ENCODE results near the gene TMEM260.

TMEM260 gene

GRCh38 chr14:56579345-56580220 is at the start of gene TMEM260:
TSS of gene TMEM260 (plus strand) at chr14:56579798. CDS start at chr14:56579915, 117 bp downstream.
- ChIA-PET POLR2A (interaction anchor here (0.6 kb wide), 1 partner anchor 12 kb away, joined by 3 read pairs; no protein-coding TSS in a partner anchor), CTCF (interaction anchor here (0.6 to 4.2 kb wide), 11 partner anchors 9 to 644 kb away, joined by 3 to 42 read pairs (median 3); no protein-coding TSS in a partner anchor)
- TF ChIP-seq CTCF (IDR thresholded peaks at IDR 0.05; ENCODE audit: control extremely low read depth, extremely low read depth, low read depth, missing control alignments), result peak; percentile 89
- DNase-seq (ENCODE audit: extremely low spot score), result peak; percentile 90

GRCh38 chr14:56532546-56532945 is 47.1 kb upstream of the TMEM260 start:
- DNase-seq (ENCODE audit: extremely low spot score), result no peak
- ChIA-PET POLR2A (no interaction called here), CTCF (interaction anchor here (2.0 kb wide), 1 partner anchor 41 kb away, joined by 6 read pairs; no protein-coding TSS in a partner anchor)
- no peak for TF ChIP-seq CTCF (IDR thresholded peaks at IDR 0.05; ENCODE audit: control extremely low read depth, extremely low read depth, low read depth, missing control alignments)

GRCh38 chr14:56534656-56535055 is 44.9 kb upstream of the TMEM260 start:
- DNase-seq (ENCODE audit: extremely low spot score), result no peak
- CTCF ChIA-PET, result no interaction called here
- POLR2A ChIA-PET, result no interaction called here
- TF ChIP-seq CTCF (IDR thresholded peaks at IDR 0.05; ENCODE audit: control extremely low read depth, extremely low read depth, low read depth, missing control alignments), result no peak

GRCh38 chr14:56539862-56540261 is 39.7 kb upstream of the TMEM260 start:
- no peak for TF ChIP-seq CTCF (IDR thresholded peaks at IDR 0.05; ENCODE audit: control extremely low read depth, extremely low read depth, low read depth, missing control alignments)
- ChIA-PET CTCF (interaction anchor here (2.3 kb wide), 1 partner anchor 15 kb away, joined by 7 read pairs; no protein-coding TSS in a partner anchor), POLR2A (no interaction called here)
- no peak for DNase-seq (ENCODE audit: extremely low spot score)

- TF ChIP-seq CTCF (IDR thresholded peaks at IDR 0.05; ENCODE audit: control extremely low read depth, extremely low read depth, low read depth, missing control alignments), result no peak
- ChIA-PET CTCF (no interaction called here), POLR2A (no interaction called here)
- no peak for DNase-seq (ENCODE audit: extremely low spot score)
Measured at GRCh38 chr14:56543436-56543835, 36.2 kb upstream of the TMEM260 start.

GRCh38 chr14:56549721-56550120 is 29.9 kb upstream of the TMEM260 start:
- ChIA-PET CTCF (no interaction called here), POLR2A (no interaction called here)
- no peak for TF ChIP-seq CTCF (IDR thresholded peaks at IDR 0.05; ENCODE audit: control extremely low read depth, extremely low read depth, low read depth, missing control alignments)
- no peak for DNase-seq (ENCODE audit: extremely low spot score)
